COR-L47 (cell line): ENCODE data around the gene MAPK4.
A peak's percentile ranks its signal among the peaks of the same experiment; 100 is the strongest.
"Not testable (repeated sequence)": the region's sequence is repeated elsewhere in the genome, so short reads cannot be mapped to it uniquely, and the experiment has no call there.

ENCODE experiments used
- DNase-seq: peaks from one replicate; lab custom pipeline; 2025; lab: John Stamatoyannopoulos, UW

The MAPK4 gene

GRCh38 chr18:50573679-50574078 is 13.8 kb downstream of the MAPK4 start:
- DNase-seq = no peak

DNA sequence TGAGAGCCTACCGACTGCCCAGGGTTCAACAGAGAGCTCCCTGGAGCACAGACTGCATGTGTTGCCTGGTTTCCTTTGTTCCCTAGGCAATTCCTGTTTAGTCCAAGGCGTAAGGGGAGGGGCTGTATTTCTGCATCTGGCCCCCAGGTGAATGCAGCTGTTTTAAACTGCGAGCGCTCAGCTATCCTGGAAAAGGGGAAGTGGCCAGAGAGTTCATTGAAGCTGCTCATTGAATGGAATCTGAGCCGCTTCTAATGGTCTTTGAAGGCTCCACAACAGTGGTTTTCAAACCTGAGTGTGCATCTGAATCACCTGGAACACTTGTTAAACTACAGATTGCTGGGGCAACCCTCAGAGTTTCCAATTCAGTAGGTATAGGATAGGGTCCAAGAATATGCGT is 18.1 kb downstream of the MAPK4 start:
- DNase-seq = peak; percentile 16

DNA sequence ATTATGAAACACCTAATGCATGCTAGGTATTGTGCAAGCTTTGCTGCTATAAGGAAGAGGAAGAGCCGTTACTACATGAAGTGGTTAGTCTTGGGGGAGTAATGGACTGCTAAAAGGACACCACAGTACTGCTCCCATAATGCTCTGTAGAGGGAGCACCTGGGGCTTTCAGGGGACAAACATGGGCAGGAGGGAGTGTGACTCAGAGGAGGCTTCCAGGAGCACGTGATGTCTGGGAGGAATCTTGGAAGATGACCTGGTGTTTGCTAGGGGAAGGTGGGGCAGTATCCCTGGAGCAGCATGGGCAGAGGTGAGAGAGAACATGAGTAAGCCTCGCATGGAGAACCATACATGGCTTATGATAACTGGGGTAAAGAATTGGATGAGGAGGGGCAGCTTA is 18.8 kb downstream of the MAPK4 start:
- DNase-seq = no peak

- no peak for DNase-seq
Observed at GRCh38 chr18:50579061-50579774, 19.3 kb downstream of the MAPK4 start.

GRCh38 chr18:50581517-50581916 is 21.6 kb downstream of the MAPK4 start:
- no peak for DNase-seq

- no peak for DNase-seq
Observed at GRCh38 chr18:50582500-50582899, 22.6 kb downstream of the MAPK4 start.

GRCh38 chr18:50586710-50587109 is 26.8 kb downstream of the MAPK4 start:
- no peak for DNase-seq

- peak; percentile 70 for DNase-seq
Observed at GRCh38 chr18:50590593-50590992, 30.7 kb downstream of the MAPK4 start.

DNA sequence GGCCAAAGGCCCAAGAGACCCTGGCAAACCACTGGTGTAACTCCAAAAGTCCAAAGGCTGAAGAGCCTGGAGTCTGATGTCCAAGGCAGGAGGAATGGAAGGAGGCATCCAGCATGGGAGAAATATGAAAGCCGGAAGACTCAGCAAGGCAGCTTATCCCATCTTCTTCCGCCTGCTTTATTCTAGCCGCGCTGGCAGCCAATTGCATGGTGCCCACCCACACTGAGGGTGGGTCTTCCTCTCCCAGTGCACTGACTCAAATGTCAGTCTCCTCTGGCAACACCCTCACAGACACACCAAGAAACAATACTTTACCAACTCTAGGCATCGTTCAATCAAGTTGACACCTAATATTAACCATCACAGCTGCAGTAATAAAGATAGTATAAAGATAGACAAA is 34.1 kb downstream of the MAPK4 start:
- no peak for DNase-seq

DNA sequence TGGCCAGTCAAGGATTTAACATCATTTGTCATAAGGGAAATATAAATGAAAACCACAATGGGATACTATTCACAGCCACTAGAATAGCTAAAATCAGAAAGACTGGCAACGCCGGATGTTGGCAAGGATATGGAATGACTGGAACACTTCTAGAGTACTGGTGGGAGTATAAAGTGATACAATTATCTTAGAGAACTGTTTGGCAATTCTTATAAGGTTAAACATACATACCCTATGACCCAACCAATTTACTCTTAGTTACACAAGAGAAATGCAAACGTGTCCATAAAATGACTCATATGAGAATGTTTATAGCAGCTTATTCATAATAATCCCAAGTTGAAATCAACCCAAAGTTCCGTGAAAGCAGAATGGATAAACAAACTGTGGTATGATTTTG is 35.1 kb downstream of the MAPK4 start:
- DNase-seq = no peak

- DNase-seq = no peak
Observed at GRCh38 chr18:50602466-50602865, 42.6 kb downstream of the MAPK4 start.

DNA sequence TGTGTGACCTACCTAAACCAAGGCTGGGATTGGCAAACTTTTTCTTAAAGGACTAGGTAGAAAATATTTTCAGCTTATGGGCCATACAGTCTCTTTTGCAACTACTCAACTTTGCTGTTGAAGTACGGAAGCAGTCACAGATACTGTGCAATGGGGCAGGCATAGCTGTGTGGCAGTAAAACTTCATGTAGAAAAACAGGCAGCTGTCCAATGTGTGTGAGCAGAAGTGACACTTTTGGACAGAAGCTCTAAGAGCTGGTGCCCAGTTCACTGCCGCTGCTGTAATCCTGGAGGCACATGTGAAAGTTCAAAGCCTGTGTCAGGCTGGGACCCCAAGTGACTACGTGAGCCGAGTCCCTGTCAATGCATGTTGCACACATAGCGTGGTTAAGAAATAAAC is 46.7 kb downstream of the MAPK4 start:
- DNase-seq = no peak

DNA sequence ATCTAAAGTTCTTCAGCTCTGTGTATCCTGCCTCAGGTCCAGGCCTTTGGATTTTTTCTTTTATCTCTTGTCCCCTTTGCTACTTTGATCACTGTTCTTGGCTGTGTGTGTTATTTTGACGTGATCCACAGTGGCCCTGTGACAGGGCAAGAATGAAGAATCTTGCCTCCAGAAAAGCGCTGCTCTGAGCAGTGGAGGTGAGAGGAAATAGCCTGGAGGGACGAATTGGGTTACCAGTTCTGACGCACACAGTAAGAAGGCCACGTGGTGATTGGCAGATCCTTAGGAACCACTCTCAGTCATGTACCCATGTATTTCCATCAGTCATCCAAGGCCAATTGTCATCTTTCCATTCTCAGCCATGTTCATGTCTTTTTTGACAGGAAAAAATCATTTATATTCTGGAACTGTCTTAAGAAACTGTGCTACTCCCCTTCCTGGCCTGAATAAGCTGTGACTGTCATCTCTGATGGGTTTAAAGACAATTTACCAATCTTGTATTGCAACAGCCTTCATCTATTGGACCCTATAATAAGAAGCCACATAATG is 47.6 kb downstream of the MAPK4 start:
- DNase-seq = no peak

- not testable (repeated sequence) for DNase-seq
Observed at GRCh38 chr18:50609171-50609570, 49.3 kb downstream of the MAPK4 start.

- no peak for DNase-seq
Observed at GRCh38 chr18:50610349-50610748, 50.5 kb downstream of the MAPK4 start.

GRCh38 chr18:50611529-50611941 is 51.6 kb downstream of the MAPK4 start:
- no peak for DNase-seq

DNA sequence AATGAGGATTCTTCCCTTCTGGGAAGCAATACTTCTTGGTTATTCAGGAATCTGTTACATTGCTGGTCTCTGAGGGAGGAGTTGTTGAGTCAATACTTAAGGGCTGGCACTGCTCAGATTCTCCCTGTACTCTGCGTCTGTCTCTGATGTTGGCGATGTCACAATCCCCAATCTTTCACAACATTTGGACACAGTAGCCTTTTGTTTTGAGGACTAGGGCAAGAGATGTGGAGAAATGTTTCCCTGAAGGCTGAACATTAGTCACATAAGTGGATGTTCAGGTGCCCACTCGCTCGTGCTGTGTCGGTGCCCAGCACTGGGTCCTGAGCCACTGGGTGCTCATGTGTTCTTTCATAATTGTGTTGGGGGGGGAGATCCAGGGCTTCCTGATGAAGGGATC is 55.0 kb downstream of the MAPK4 start:
- no peak for DNase-seq

DNA sequence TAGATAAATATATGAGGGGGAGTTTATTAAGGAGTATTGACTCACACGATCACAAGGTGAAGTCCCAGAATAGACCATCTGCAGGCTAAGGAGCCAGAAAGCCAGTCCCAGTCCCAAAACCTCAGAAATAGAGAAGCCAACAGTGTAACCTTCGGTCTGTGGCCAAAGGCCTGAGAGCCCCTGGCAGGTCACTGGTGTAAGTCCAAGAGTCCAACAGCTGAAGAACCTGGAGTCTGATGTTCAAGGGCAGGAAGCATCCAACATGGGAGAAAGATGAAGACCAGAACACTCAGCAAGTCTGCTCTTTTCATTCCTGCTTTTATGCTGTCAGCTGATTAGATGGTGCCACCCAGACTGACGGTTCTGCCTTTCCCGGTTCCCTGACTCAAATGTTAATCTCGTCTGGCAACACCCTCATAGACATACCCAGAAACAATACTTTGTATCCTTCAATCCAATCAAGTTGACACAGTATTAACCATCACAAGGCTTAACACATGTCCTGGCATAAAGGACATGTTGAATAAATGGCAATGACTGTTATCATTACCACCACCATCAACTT is 56.7 kb downstream of the MAPK4 start:
- no peak for DNase-seq

- no peak for DNase-seq
Observed at GRCh38 chr18:50619861-50620275, 60.0 kb downstream of the MAPK4 start.

DNA sequence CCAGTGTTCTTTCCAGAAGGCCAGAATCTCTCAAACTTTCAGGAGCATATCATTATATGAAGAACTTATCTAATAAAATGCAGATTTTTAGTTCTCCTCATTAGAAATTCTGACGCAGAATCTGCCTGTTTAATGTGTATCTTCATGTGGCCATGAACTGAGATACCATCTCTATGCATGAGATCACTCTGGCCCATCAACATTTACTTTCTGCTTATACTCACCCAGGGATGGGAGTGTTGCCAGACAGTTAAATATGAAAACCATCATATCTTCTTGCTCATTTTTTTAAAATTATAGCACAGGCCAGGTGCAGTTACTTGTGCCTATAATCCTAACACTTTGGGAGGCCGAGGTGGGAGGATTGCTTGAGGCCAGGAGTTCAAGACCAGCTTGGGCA is 60.4 kb downstream of the MAPK4 start:
- DNase-seq = no peak

DNA sequence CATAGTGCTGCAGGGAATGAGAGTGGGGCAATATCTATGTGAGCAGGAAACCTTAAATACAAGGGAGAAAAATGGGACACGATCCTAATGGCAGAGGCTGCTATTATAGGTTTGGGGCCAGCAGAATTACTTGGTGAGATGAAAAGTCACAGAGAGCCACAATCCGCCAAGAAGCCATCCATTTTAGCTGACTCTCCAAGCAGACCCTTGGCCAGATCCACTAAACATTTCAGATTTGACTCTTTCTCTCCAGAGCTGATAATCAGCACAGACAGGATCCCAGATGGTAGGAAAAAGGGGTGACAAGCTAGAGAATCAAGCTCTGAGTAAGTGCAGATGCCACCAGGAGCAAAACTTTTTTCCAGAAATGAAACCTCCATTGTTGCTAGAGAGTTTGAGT is 61.5 kb downstream of the MAPK4 start:
- no peak for DNase-seq

- DNase-seq = no peak
Observed at GRCh38 chr18:50622320-50622719, 62.4 kb downstream of the MAPK4 start.

- DNase-seq = no peak
Observed at GRCh38 chr18:50622865-50623393, 63.0 kb downstream of the MAPK4 start.
